Measurements from ENCODE around the gene SNPH. TPM values are rescaled to one million over a fixed set of nuclear protein-coding genes. Genes with fewer than 3 reads are reported as not detected.
"Not testable (repeated sequence)": the region's sequence is repeated elsewhere in the genome, so short reads cannot be mapped to it uniquely, and the experiment has no call there.

SNPH gene
- 4.6 and 7.2 TPM in 2 replicates for total RNA-seq

GRCh38 chr20:1266167-1266973 lies at the start of gene SNPH:
SNPH (plus strand) TSS chr20:1266294; CDS start chr20:1296240, 29,946 bp downstream.
- TF ChIP-seq CTCF (conservative IDR thresholded peaks at IDR 0.05; ENCODE audit: low read depth, low read length): no peak
- peak within 1 kb of the TSS; percentile 77 for H3K4me3 ChIP-seq (ENCODE audit: low read depth, low read length)
- DNase-seq (ENCODE audit: low read depth): no peak

GRCh38 chr20:1216527-1217427 lies 49.3 kb upstream of the SNPH start:
- H3K4me3 ChIP-seq (ENCODE audit: low read depth, low read length); DNase-seq (ENCODE audit: low read depth): not testable (repeated sequence)

GRCh38 chr20:1222750-1223149 lies 43.3 kb upstream of the SNPH start:
- not testable (repeated sequence) for DNase-seq (ENCODE audit: low read depth); H3K4me3 ChIP-seq (ENCODE audit: low read depth, low read length)

GRCh38 chr20:1224205-1224890 lies 41.7 kb upstream of the SNPH start:
- DNase-seq (ENCODE audit: low read depth): no peak
- no peak overlapping the region for H3K4me3 ChIP-seq (ENCODE audit: low read depth, low read length)
- no peak for TF ChIP-seq CTCF (conservative IDR thresholded peaks at IDR 0.05; ENCODE audit: low read depth, low read length)

- H3K4me3 ChIP-seq (ENCODE audit: low read depth, low read length): peak overlapping the region; percentile 51
- no peak for TF ChIP-seq CTCF (conservative IDR thresholded peaks at IDR 0.05; ENCODE audit: low read depth, low read length)
- no peak for DNase-seq (ENCODE audit: low read depth)
Measured at GRCh38 chr20:1225263-1225782, 40.8 kb upstream of the SNPH start.

GRCh38 chr20:1225783-1226654 lies 40.1 kb upstream of the SNPH start, which contains the start of gene RAD21L1:
RAD21L1 (plus strand) TSS chr20:1226044; CDS start chr20:1228454, 2,410 bp downstream.
- DNase-seq (ENCODE audit: low read depth): no peak
- no peak for TF ChIP-seq CTCF (conservative IDR thresholded peaks at IDR 0.05; ENCODE audit: low read depth, low read length)
- peak within 1 kb of the TSS; percentile 65 for H3K4me3 ChIP-seq (ENCODE audit: low read depth, low read length)

GRCh38 chr20:1229541-1229940 lies 36.6 kb upstream of the SNPH start:
- DNase-seq (ENCODE audit: low read depth): no peak
- no peak overlapping the region for H3K4me3 ChIP-seq (ENCODE audit: low read depth, low read length)
- TF ChIP-seq CTCF (conservative IDR thresholded peaks at IDR 0.05; ENCODE audit: low read depth, low read length): no peak

Data from epithelial cell of proximal tubule (primary cell).